Subcutaneous adipose tissue (tissue), 4 donors: ENCODE results near the gene PDSS2. TPM values are rescaled to one million over a fixed set of nuclear protein-coding genes. Genes with fewer than 3 reads are reported as not detected.

Experiments used
- total RNA-seq, 4 donors: library from RNA; depleted of rRNA; stranded (reverse); fragments of >200 nt; gene quantifications; one replicate each; pipeline ENCODE4 v1.1.0, GENCODE V29; 2016
- TF ChIP-seq, protein P1 (sequence below): fragments of 450-650 bp; IDR thresholded peaks from one replicate; pipeline ENCODE4 v1.5.1; 2016; ENCODE audit warnings: low read depth, mild to moderate bottlenecking, control low read depth, antibody characterized with exemption, moderate library complexity

PDSS2 gene
- total RNA-seq, 4 donors from 2014 or later = 7.3 to 11.3 (median 8.9) TPM

DNA sequence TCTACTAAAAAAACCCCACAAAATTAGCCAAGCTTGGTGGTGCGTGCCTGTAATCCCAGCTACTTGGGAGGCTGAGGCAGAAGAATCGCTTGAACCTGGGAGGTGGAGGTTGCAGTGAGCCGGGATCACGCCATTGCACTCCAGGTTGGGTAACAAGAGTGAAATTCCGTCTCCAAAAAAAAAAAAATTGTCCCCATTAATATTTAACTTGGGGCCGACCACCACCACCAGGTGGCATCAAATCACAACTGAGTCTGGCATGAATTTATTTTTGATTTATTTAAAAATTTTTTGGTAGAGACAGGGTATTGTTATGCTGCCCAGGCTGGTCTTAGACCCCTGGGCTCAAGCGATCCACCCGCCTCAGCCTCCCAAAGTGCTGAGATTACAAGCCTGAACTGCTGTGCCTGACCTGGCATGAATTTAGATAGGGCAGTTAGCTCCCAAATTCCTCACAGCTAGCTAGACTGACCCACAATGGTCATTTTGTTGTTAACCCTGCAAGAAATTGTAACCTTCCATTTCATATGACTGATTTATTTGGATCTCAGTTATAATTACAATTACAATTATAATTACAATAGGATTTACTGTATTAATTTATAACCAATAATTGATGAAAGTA, 326.9 kb downstream of the PDSS2 start:
- TF ChIP-seq, protein P1, sequence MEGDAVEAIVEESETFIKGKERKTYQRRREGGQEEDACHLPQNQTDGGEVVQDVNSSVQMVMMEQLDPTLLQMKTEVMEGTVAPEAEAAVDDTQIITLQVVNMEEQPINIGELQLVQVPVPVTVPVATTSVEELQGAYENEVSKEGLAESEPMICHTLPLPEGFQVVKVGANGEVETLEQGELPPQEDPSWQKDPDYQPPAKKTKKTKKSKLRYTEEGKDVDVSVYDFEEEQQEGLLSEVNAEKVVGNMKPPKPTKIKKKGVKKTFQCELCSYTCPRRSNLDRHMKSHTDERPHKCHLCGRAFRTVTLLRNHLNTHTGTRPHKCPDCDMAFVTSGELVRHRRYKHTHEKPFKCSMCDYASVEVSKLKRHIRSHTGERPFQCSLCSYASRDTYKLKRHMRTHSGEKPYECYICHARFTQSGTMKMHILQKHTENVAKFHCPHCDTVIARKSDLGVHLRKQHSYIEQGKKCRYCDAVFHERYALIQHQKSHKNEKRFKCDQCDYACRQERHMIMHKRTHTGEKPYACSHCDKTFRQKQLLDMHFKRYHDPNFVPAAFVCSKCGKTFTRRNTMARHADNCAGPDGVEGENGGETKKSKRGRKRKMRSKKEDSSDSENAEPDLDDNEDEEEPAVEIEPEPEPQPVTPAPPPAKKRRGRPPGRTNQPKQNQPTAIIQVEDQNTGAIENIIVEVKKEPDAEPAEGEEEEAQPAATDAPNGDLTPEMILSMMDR = no peak

DNA sequence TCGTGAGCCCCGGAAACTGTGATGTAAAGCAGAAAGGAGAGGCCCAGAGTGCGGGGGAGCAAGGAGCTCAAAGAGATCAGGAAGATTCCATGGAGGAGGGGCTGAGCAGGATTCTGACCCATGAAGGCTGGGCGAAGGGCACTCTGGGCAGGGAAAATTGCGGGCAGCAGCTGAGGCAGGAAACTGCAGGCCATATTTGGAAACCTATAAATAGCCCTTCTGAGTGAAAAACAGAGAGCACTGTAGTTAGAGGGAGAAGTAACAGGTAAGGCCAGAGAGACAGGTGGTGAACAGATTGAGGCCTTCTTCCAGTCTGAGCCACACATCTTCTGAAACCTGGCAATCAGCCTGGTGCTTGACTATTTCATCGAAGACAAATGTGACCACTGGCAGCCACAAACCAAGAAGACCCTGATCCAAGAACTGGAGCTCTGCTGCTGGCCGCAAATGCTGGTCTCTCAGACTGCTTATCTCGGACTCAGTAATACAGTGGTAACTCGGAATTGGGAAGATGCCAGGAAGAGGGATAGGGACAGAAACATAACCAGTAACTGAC, 329.9 kb downstream of the PDSS2 start:
- TF ChIP-seq, protein P1 = no peak

DNA sequence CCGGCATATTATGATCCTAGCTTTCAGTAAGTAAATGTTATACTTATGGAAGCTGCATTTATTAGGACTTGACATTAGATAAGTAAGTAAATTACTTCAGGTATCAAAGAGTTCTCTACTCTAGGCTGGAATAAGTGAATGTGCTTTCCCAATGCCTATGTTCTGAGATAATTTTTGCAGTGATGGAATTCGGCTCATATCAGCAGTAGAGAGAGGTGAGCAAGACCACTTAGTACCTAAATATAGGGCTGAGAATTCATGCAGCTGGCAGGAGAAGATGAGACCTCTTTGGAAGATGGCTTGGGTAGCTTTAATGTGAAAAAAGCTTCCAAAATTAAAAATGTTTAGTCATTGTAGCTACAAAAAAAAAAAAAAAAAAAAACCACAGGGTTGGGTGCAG, 330.8 kb downstream of the PDSS2 start:
- TF ChIP-seq, protein P1 = no peak

DNA sequence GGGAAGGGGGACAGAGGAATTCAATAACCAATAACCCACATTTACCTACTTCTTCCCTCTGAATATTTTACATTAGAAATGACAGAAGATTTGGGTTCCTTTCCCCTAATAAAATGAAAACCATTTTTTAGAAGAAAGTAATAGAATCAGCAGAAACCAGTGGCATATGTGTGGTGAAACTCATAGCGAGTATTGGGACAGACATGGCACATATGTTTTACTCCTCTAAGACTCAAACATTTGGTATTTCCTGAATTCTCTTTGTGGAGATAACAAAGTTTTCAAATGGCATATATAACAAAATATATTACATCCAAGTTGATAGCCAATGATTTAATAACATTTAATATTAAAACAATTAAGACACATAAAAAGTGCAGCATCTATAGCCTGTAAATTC, 331.2 kb downstream of the PDSS2 start:
- TF ChIP-seq, protein P1 = no peak

DNA sequence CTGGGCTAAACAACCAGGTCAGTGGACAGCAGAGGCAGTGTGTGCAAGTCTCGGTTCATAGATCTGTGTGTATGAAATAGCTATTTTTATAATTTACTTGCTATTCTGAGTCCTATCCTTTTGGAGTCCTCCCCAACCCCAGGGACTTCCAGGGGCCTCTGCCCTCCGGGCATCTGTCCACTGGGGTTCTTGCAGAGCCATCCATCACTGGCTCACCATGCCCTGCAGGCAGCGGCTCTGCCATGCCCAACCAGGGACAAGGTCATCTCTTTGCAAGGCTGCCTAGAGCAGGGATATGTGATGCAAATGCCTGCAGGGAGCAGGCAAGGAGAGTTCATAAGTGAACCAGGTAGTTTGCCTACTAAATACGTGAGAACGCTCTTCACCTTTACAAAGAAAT, 333.6 kb downstream of the PDSS2 start:
- TF ChIP-seq, protein P1 = no peak

- TF ChIP-seq, protein P1 = no peak
Observed at GRCh38 chr6:107124934-107125348, 334.4 kb downstream of the PDSS2 start.

DNA sequence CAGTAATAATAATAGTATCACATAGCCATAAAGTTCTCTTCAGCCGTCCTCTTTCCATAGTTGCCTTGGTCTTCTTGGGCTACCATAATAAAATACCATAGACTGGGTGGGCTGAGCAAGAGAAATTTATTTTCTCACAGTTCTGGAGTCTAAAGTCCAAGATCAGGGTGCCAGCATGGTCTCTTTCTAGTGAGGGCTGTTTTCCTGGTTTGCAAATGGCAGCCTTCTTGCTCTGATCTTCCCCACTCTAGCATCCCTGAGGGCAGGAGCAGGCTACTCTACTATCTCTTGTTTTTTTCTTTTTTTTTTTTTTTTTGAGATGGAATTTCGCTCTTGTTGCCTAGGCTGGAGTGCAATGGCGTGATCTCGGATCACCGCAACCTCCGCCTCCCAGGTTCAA, 335.9 kb downstream of the PDSS2 start:
- TF ChIP-seq, protein P1 = no peak
